Panc1 (cell line): ENCODE results near the gene NCOA6.

Experiments
- CTCF ChIP-seq: fragments of 450-650 bp; IDR thresholded peaks from 2 replicates; pipeline ENCODE4 v1.5.1; 2017; ENCODE audit warnings: mild to moderate bottlenecking
- POLR2AphosphoS5 ChIP-seq: IDR thresholded peaks from 2 replicates; pipeline ENCODE4 v1.6.1; 2012; ENCODE audit warnings: mild to moderate bottlenecking, low read depth, low read length, moderate library complexity
- SIN3A ChIP-seq: IDR thresholded peaks from 2 replicates; pipeline ENCODE4 v1.6.1; 2012; ENCODE audit warnings: low read depth, mild to moderate bottlenecking, low read length, moderate library complexity, borderline replicate concordance; ENCODE audit not compliant: insufficient read depth
- TCF7L2 ChIP-seq: IDR thresholded peaks from 2 replicates; pipeline ENCODE4 v1.6.1; 2011; ENCODE audit warnings: mild to moderate bottlenecking, low read depth, low read length, inconsistent platforms

- no peak for TF ChIP-seq CTCF
- no peak for TF ChIP-seq POLR2AphosphoS5
- no peak for TF ChIP-seq SIN3A
- no peak for TF ChIP-seq TCF7L2
Observed at GRCh38 chr20:34675993-34676641, 149.3 kb downstream of the NCOA6 start.
